K562 (cell line): ENCODE data around the gene CMTM8. TPM values are rescaled to one million over a fixed set of nuclear protein-coding genes. Genes with fewer than 3 reads are reported as not detected.

Experiments
- ATAC-seq: fragments of 200-7000 bp; cut with Tn5 transposase; 3 replicates; pipeline ENCODE4 v1.9.1; 2020; ENCODE audit warnings: moderate library complexity
- BruUV-seq: library from RNA; stranded (reverse); fragments of 400-500 nt; replicated peaks from 2 replicates; lab custom pipeline; 2021; lab: Mats Ljungman, UMichigan
- CTCF ChIA-PET: fragments of 300-600 bp; formaldehyde crosslinking; extraction: SDS; loops from one replicate; lab custom pipeline; 2021; ENCODE audit warnings: low intra/inter-chr PET ratio; lab: Yijun Ruan, JAX
- POLR2A ChIA-PET: fragments of 300-600, 350-650 bp; sonication (Branson Sonifier 250); formaldehyde crosslinking; extraction: SDS; loops from one replicate; lab custom pipeline; 2021; ENCODE audit warnings: antibody characterized with exemption, inconsistent platforms; lab: Yijun Ruan, JAX
- DNase-seq, 4 experiments: peaks; one replicate each; pipeline versions ENCODE4 v3.0.0 to v3.0.0-alpha.2; 2011 to 2018; ENCODE audit warnings: low spot score in 3 of 4, mixed read lengths in 3 of 4; ENCODE audit errors: extremely low read depth in 1 of 4
- FAIRE-seq: peaks from 2 replicates; lab custom pipeline; 2011; peaks lifted over from hg19 to GRCh38; lab: Jason Lieb, UNC
- H2AFZ ChIP-seq: 2 replicates; pipeline ENCODE4 v1.6.0; 2011; ENCODE audit warnings: low read depth, low read length, control low read depth, inconsistent platforms
- H3K27ac ChIP-seq: fragments of 200-600 bp; 3 replicates; pipeline ENCODE4 v1.8.0; 2011; ENCODE audit warnings: low read depth, mild to moderate bottlenecking, control low read depth, inconsistent platforms, low read length, moderate library complexity, mixed read lengths; ENCODE audit errors: extremely low read depth
- H3K27me3 ChIP-seq, 2 experiments: fragments of 300-600 bp in 1 of 2; 2 replicates in 1 of 2; 3 replicates in 1 of 2; pipeline versions ENCODE4 v1.6.0 to v1.8.0; 2011; ENCODE audit warnings: inconsistent platforms in 2 of 2, low read length in 2 of 2, mild to moderate bottlenecking in 1 of 2, mixed read lengths in 1 of 2, moderate library complexity in 1 of 2; ENCODE audit not compliant: control insufficient read depth in 2 of 2, insufficient read depth in 2 of 2
- H3K36me3 ChIP-seq: fragments of 300-600 bp; 3 replicates; pipeline ENCODE4 v1.8.0; 2011; ENCODE audit warnings: mild to moderate bottlenecking, low read length, inconsistent platforms; ENCODE audit not compliant: control insufficient read depth, insufficient read depth
- H3K4me1 ChIP-seq, 2 experiments: fragments of 200-600 bp in 1 of 2; replicated peaks in 1 of 2; 2 replicates in 1 of 2; 3 replicates in 1 of 2; pipeline versions ENCODE4 v1.5.1 to v1.8.0; 2011; ENCODE audit warnings: inconsistent platforms in 2 of 2, low read length in 2 of 2, mild to moderate bottlenecking in 1 of 2, mixed read lengths in 1 of 2, moderate library complexity in 1 of 2; ENCODE audit not compliant: control insufficient read depth in 2 of 2, insufficient read depth in 2 of 2
- H3K4me2 ChIP-seq: 2 replicates; pipeline ENCODE4 v1.6.1; 2011; ENCODE audit warnings: low read length, control low read depth, inconsistent platforms, mixed read lengths; ENCODE audit not compliant: insufficient read depth
- H3K4me3 ChIP-seq: fragments of 200-600 bp; sonication (generic), shearing (Covaris generic); 2 replicates; pipeline ENCODE4 v1.5.1; 2016; ENCODE audit warnings: control low read depth, inconsistent platforms
- H3K79me2 ChIP-seq: fragments of 200-600 bp; 3 replicates; pipeline ENCODE4 v1.8.0; 2011; ENCODE audit warnings: low read length, inconsistent platforms; ENCODE audit not compliant: control insufficient read depth, insufficient read depth
- H3K9ac ChIP-seq, 2 experiments: 2 replicates each; pipeline versions ENCODE4 v1.6.0 to v1.6.1; 2011; ENCODE audit warnings: low read depth in 2 of 2, low read length in 2 of 2, control low read depth in 1 of 2, inconsistent platforms in 1 of 2, mild to moderate bottlenecking in 1 of 2, mixed read lengths in 1 of 2; ENCODE audit not compliant: insufficient read depth in 1 of 2
- H3K9me1 ChIP-seq: one replicate; pipeline ENCODE4 v1.6.0; 2011; ENCODE audit warnings: inconsistent platforms, mild to moderate bottlenecking, low read length, moderate library complexity; ENCODE audit not compliant: control insufficient read depth, insufficient read depth
- H3K9me3 ChIP-seq: replicated peaks from 2 replicates; pipeline ENCODE4 v1.5.1; 2011; ENCODE audit warnings: low read depth, low read length, inconsistent platforms; ENCODE audit not compliant: control insufficient read depth, insufficient read depth
- H4K20me1 ChIP-seq: replicated peaks from 2 replicates; pipeline ENCODE4 v1.6.1; 2011; ENCODE audit warnings: low read length, inconsistent platforms, mixed read lengths; ENCODE audit not compliant: control insufficient read depth, insufficient read depth
- BRD9 ChIP-seq: fragments of 450-650 bp; IDR thresholded peaks from 2 replicates; pipeline ENCODE4 v1.6.1; 2018; ENCODE audit warnings: low read depth; ENCODE audit not compliant: partially characterized antibody
- DEAF1 ChIP-seq: fragments of 450-650 bp; formaldehyde crosslinking; IDR thresholded peaks from 2 replicates; pipeline ENCODE4 v1.4.0; 2020; ENCODE audit warnings: mild to moderate bottlenecking, moderate library complexity
- DMBX1 ChIP-seq: fragments of 250-450 bp; sonication (Bioruptor Pico); IDR thresholded peaks from 2 replicates; pipeline ENCODE4 v1.8.0; 2022; ENCODE audit warnings: inconsistent platforms, mild to moderate bottlenecking, moderate library complexity, borderline replicate concordance
- DNMT1 ChIP-seq: fragments of 450-650 bp; IDR thresholded peaks from 2 replicates; pipeline ENCODE4 v1.6.1; 2016; ENCODE audit warnings: antibody characterized with exemption, mild to moderate bottlenecking
- GATA2 ChIP-seq: sonication (generic); formaldehyde crosslinking; IDR thresholded peaks from 2 replicates; pipeline ENCODE4 v1.4.0; 2020; ENCODE audit warnings: mild to moderate bottlenecking, missing genetic modification reagents
- PTBP1 ChIP-seq: fragments of 200-400 bp; formaldehyde crosslinking; IDR thresholded peaks from 2 replicates; pipeline ENCODE4 v1.6.1; 2017; ENCODE audit warnings: low read depth, low read length
- RB1 ChIP-seq: fragments of 450-650 bp; IDR thresholded peaks from 2 replicates; pipeline ENCODE4 v1.6.1; 2017; ENCODE audit warnings: low read depth, mild to moderate bottlenecking
- THRA ChIP-seq: fragments of 450-650 bp; IDR thresholded peaks from 2 replicates; pipeline ENCODE4 v1.6.1; 2017; ENCODE audit warnings: mild to moderate bottlenecking, moderate library complexity
- VEZF1 ChIP-seq: fragments of 200-800 bp; sonication (Bioruptor generic); IDR thresholded peaks from 2 replicates; pipeline ENCODE4 v1.6.1; 2017; ENCODE audit warnings: missing genetic modification characterization, missing compliant biosample characterization
- YBX1 ChIP-seq: fragments of 450-650 bp; IDR thresholded peaks from 2 replicates; pipeline ENCODE4 v1.7.1; 2016; ENCODE audit warnings: mild to moderate bottlenecking
- ZNF232 ChIP-seq: sonication (generic); formaldehyde crosslinking; IDR thresholded peaks from 2 replicates; pipeline ENCODE4 v1.8.0; 2022; ENCODE audit warnings: mild to moderate bottlenecking, missing genetic modification reagents
- ZNF586 ChIP-seq: fragments of 450-650 bp; formaldehyde crosslinking; conservative IDR thresholded peaks from 2 replicates; pipeline ENCODE4 v1.4.0; 2020; ENCODE audit warnings: mild to moderate bottlenecking, moderate library complexity
- ZNF79 ChIP-seq: fragments of 250-450 bp; sonication (Bioruptor Pico); IDR thresholded peaks from 2 replicates; pipeline ENCODE4 v1.4.0; 2020; ENCODE audit warnings: low read depth, mild to moderate bottlenecking, moderate library complexity
- WGBS: fragments of 100-300 bp; shearing (Covaris generic); methylation state at CpG from one replicate; pipeline ENCODE4 v1.1.6; 2016; ENCODE audit warnings: low coverage, mixed read lengths; ENCODE audit not compliant: insufficient coverage; ENCODE audit errors: missing lambda C conversion rate; 5-methylcytosine and 5-hydroxymethylcytosine counted together
- in situ Hi-C: fragments of 300-500 bp; cut with MboI; formaldehyde crosslinking; loops from 4 replicates; pipeline ENCODE4 v1.15.0; 2018; ENCODE audit warnings: inconsistent platforms, mixed read lengths
- intact Hi-C: fragments of 100-400 bp; cut with micrococcal nuclease; formaldehyde crosslinking; loops from 2 replicates; pipeline ENCODE4 v1.14.2; 2022
- polyA plus RNA-seq, 8 experiments: library from polyadenylated mRNA; depleted of rRNA in 4 of 8; stranded (reverse) in 5 of 8; unstranded in 3 of 8; fragments of >200 nt; fragmentation: Nextera tagmentation in 2 of 8; fragmentation: Illumina TruSeq in 1 of 8; extraction: Ambion mirVana in 2 of 8; extraction: Trizol in 1 of 8; gene quantifications; 2 replicates each; pipeline versions ENCODE4 v1.2.1 to v1.2.3, GENCODE V29; 2011 to 2014; ENCODE audit warnings: inconsistent platforms in 1 of 8, missing spikeins in 1 of 8
- total RNA-seq, 7 experiments: library from RNA; depleted of rRNA in 6 of 7; stranded (reverse); fragments of >200 nt in 6 of 7; fragmentation: Illumina TruSeq in 2 of 7; extraction: Trizol in 2 of 7; gene quantifications; 2 replicates each; pipeline versions ENCODE4 v1.2.1 to v1.2.3, GENCODE V29; 2011 to 2021; ENCODE audit warnings: low replicate concordance in 1 of 7

CMTM8 gene
- total and polyA plus RNA-seq, 9 of the 15 experiments (the other 6 are each of a cell fraction or from before 2014, with no cell fraction given): not detected

- TF ChIP-seq VEZF1 (CRISPR knock-in tag): no peak
- no peak for TF ChIP-seq ZNF232 (CRISPR knock-in tag)
- no peak for TF ChIP-seq THRA
- TF ChIP-seq YBX1: no peak
These were observed 22.2 kb upstream of the CMTM8 start (continued) for GRCh38 chr3:32216172-32216783.

GRCh38 chr3:32217339-32217738, 21.1 kb upstream of the CMTM8 start:
- no TSS peak for BruUV-seq
- Histone ChIP-seq H4K20me1 (no peaks in the 10 kb centered on the region), H3K36me3 (no peaks in the 10 kb centered on the region), H3K9me3 (no peaks in the 10 kb centered on the region), H3K9ac (no peak overlapping the region), H2AFZ (no peak overlapping the region), H3K4me3 (no peak overlapping the region), H3K27ac (no peak overlapping the region), H3K79me2 (no peaks in the 10 kb centered on the region), H3K4me1 (no peaks in the 10 kb centered on the region), H3K4me2 (no peak overlapping the region), H3K9me1 (no peaks in the 10 kb centered on the region), H3K27me3 (peaks cover 0 to 5% of the 10 kb centered on the region in 2 experiments; a peak in 1 of 5 replicates)
- no peak for FAIRE-seq
- in situ Hi-C loops (no loop called here), intact Hi-C loops (no loop called here)
- no peak for DNase-seq
- TF ChIP-seq DNMT1 (no peak), GATA2 (CRISPR knock-in tag) (no peak), ZNF586 (no peak), PTBP1 (no peak), RB1 (no peak), BRD9 (no peak), DEAF1 (CRISPR knock-in tag) (no peak), DMBX1 (CRISPR knock-in tag) (no peak), ZNF79 (CRISPR knock-in tag) (no peak)
- no peak for ATAC-seq
- 2% methylated on average over 2 of the region's 2 CpGs for WGBS
- ChIA-PET POLR2A (interaction anchor here (1.3 kb wide), 1 partner anchor 8 kb away, joined by 3 read pairs; no protein-coding TSS in a partner anchor), CTCF (no interaction called here)
